Measurements from ENCODE around the gene DACH2. TPM values are rescaled to one million over a fixed set of nuclear protein-coding genes. Genes with fewer than 3 reads are reported as not detected.

DACH2 gene
- total and polyA plus RNA-seq, 2 of the 4 experiments (the other 2 are of a cell fraction): 2.8 to 3.8 TPM

DNA sequence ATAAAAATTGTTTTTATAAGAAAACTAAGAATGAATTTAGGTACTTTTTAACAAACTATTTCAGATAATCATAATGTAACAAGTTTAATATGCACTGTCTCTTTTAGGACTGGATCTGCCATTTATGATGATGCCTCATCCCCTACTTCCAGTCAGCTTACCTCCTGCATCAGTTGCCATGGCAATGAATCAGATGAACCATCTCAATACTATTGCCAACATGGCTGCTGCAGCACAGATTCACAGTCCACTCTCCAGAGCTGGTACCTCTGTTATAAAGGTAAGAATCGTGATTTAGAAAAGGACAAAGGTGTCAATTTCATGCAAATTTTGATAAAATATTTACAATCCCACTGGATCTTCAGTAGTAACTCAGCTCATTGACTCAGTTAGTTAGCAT, 566.2 kb downstream of the DACH2 start:
- no peaks in the 10 kb centered on the region for H3K9me3 ChIP-seq (ENCODE audit: control insufficient read depth, insufficient read depth, low read length)
- H2AK9ac ChIP-seq (replicated peaks; ENCODE audit: low read depth, low read length, poor library complexity): no peak overlapping the region
- no TSS peak for BruUV-seq (replicated peaks)
- no peak for ATAC-seq (ENCODE audit: low read depth)
- H3K36me3 ChIP-seq (ENCODE audit: control insufficient read depth, insufficient read depth, low read length): no peaks in the 10 kb centered on the region
- H3K4me1 ChIP-seq (ENCODE audit: control insufficient read depth, insufficient read depth, low read length): no peaks in the 10 kb centered on the region
- no peak overlapping the region for H3K56ac ChIP-seq (ENCODE audit: extremely low read depth, insufficient read depth, low read length)
- H4K91ac ChIP-seq (ENCODE audit: insufficient read depth, low read depth, low read length): no peak overlapping the region
- ChIA-PET CTCF (no interaction called here), POLR2A (ENCODE audit: unreplicated experiment) (no interaction called here)
- DNase-seq: no peak
- H3K4ac ChIP-seq (ENCODE audit: low read depth, low read length): no peak overlapping the region
- H3K27me3 ChIP-seq (ENCODE audit: control insufficient read depth, insufficient read depth, low read length): no peaks in the 10 kb centered on the region
- H3K4me2 ChIP-seq (ENCODE audit: low read depth, low read length): no peak overlapping the region
- no peak overlapping the region for H4K8ac ChIP-seq (ENCODE audit: low read depth in 2 of 2, low read length in 2 of 2)
- H3K9me1 ChIP-seq (ENCODE audit: insufficient read depth, low read length): no peaks in the 10 kb centered on the region
- intact Hi-C loops (cut with micrococcal nuclease): no loop called here
- WGBS, 2 experiments (ENCODE audit: extremely low coverage in 2 of 2, insufficient read length in 1 of 2): no CpG with 5 or more reads among the region's 1 CpG
- no peaks in the 10 kb centered on the region for H4K20me1 ChIP-seq (ENCODE audit: insufficient read depth, low read length)
- H3K4me3 ChIP-seq (ENCODE audit: insufficient read depth, low read depth, low read length): no peak overlapping the region
- H2BK15ac ChIP-seq (ENCODE audit: low read depth, low read length): no peak overlapping the region
- dilution Hi-C loops (cut with HindIII; ENCODE audit: low sequenced_read_pairs, unreplicated experiment): no loop called here
- H3K14ac ChIP-seq (replicated peaks; ENCODE audit: low read depth, low read length): no peak overlapping the region
- H2BK120ac ChIP-seq (ENCODE audit: low read depth, low read length): no peak overlapping the region
- H3K27ac ChIP-seq (ENCODE audit: insufficient read depth, low read length): no peak overlapping the region
- no peak overlapping the region for H3K23ac ChIP-seq (ENCODE audit: low read depth, low read length)
- no peak overlapping the region for H2AK5ac ChIP-seq (ENCODE audit: low read depth, low read length)
- no peak overlapping the region for H2BK5ac ChIP-seq (ENCODE audit: low read depth, low read length, poor library complexity, severe bottlenecking)
- no peaks in the 10 kb centered on the region for H3K79me1 ChIP-seq (ENCODE audit: low read depth in 1 of 2, low read length in 2 of 2)
- H2AFZ ChIP-seq (replicated peaks; ENCODE audit: low read length, poor library complexity): no peak overlapping the region
- H3K9ac ChIP-seq (ENCODE audit: low read depth, low read length): no peak overlapping the region
- no peak overlapping the region for H3K18ac ChIP-seq (ENCODE audit: low read depth, low read length)
- no peak overlapping the region for H4K5ac ChIP-seq (ENCODE audit: low read depth, low read length)
- no peak overlapping the region for H2BK20ac ChIP-seq (ENCODE audit: low read depth, low read length)
- in situ Hi-C loops (cut with MboI; ENCODE audit: low sequenced_read_pairs): no loop called here
- TF ChIP-seq SMC3 (IDR thresholded peaks at IDR 0.05; ENCODE audit: low read depth, low read length): no peak
- TF ChIP-seq MAZ (IDR thresholded peaks at IDR 0.05; ENCODE audit: borderline replicate concordance, low read depth, low read length): no peak
- TF ChIP-seq RAD21 (IDR thresholded peaks at IDR 0.05; ENCODE audit: low read length): no peak
- TF ChIP-seq RCOR1 (IDR thresholded peaks at IDR 0.05; ENCODE audit: insufficient replicate concordance, low read length): no peak
- no peak for TF ChIP-seq MAFK (IDR thresholded peaks at IDR 0.05; ENCODE audit: low read depth, low read length)
- TF ChIP-seq NFE2L2 (IDR thresholded peaks at IDR 0.05; ENCODE audit: low read depth, low read length): no peak
- TF ChIP-seq, protein P1, sequence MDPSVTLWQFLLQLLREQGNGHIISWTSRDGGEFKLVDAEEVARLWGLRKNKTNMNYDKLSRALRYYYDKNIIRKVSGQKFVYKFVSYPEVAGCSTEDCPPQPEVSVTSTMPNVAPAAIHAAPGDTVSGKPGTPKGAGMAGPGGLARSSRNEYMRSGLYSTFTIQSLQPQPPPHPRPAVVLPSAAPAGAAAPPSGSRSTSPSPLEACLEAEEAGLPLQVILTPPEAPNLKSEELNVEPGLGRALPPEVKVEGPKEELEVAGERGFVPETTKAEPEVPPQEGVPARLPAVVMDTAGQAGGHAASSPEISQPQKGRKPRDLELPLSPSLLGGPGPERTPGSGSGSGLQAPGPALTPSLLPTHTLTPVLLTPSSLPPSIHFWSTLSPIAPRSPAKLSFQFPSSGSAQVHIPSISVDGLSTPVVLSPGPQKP (IDR thresholded peaks at IDR 0.05; ENCODE audit: borderline replicate concordance, low read depth, low read length): no peak
- TF ChIP-seq, protein P2, sequence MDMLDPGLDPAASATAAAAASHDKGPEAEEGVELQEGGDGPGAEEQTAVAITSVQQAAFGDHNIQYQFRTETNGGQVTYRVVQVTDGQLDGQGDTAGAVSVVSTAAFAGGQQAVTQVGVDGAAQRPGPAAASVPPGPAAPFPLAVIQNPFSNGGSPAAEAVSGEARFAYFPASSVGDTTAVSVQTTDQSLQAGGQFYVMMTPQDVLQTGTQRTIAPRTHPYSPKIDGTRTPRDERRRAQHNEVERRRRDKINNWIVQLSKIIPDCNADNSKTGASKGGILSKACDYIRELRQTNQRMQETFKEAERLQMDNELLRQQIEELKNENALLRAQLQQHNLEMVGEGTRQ (IDR thresholded peaks at IDR 0.05; ENCODE audit: low read depth, low read length): no peak
- TF ChIP-seq RFX5 (IDR thresholded peaks at IDR 0.05; ENCODE audit: low read depth, low read length): no peak
- no peak for TF ChIP-seq BHLHE40 (IDR thresholded peaks at IDR 0.05; ENCODE audit: low read depth, low read length)

All from IMR-90 (cell line).